ENCODE results near the gene TTPAL.

DNA sequence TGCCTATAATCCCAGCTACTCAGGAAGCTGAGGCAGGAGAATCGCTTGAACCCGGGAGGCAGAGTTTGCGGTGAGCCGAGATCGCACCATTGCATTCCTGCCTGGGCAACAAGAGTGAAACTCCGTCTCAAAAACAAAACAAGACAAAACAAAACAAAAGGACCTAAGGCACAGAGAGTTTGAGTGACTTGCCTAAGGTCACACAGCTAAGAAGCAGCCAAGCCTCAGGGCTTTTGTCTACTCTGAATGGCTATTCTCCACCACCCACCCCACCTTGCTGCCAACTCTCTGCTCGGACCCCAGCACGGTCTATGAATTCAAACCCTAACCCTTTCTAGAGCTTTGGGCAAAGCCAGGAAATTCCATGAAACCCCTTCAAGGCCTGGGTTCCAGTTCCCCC is 19.1 kb upstream of the TTPAL start:
- TF ChIP-seq SP1 (IDR thresholded peaks at IDR 0.05; ENCODE audit: low read depth): no peak
- TF ChIP-seq FOSL1 (IDR thresholded peaks at IDR 0.05; ENCODE audit: low read depth): no peak
- TF ChIP-seq TCF7L2 (IDR thresholded peaks at IDR 0.05; ENCODE audit: borderline replicate concordance, extremely low read depth, insufficient read depth, insufficient read length): no peak
- TF ChIP-seq POLR2AphosphoS5 (IDR thresholded peaks at IDR 0.05; ENCODE audit: low read depth, low read length): no peak
- TF ChIP-seq, protein P1, sequence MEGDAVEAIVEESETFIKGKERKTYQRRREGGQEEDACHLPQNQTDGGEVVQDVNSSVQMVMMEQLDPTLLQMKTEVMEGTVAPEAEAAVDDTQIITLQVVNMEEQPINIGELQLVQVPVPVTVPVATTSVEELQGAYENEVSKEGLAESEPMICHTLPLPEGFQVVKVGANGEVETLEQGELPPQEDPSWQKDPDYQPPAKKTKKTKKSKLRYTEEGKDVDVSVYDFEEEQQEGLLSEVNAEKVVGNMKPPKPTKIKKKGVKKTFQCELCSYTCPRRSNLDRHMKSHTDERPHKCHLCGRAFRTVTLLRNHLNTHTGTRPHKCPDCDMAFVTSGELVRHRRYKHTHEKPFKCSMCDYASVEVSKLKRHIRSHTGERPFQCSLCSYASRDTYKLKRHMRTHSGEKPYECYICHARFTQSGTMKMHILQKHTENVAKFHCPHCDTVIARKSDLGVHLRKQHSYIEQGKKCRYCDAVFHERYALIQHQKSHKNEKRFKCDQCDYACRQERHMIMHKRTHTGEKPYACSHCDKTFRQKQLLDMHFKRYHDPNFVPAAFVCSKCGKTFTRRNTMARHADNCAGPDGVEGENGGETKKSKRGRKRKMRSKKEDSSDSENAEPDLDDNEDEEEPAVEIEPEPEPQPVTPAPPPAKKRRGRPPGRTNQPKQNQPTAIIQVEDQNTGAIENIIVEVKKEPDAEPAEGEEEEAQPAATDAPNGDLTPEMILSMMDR (IDR thresholded peaks at IDR 0.05 in 2 of 3, conservative IDR thresholded peaks at IDR 0.05 in 1 of 3; ENCODE audit: borderline replicate concordance in 1 of 3, insufficient read depth in 1 of 3, low read depth in 2 of 3, low read length in 2 of 3): no peak
- TF ChIP-seq JUND (IDR thresholded peaks at IDR 0.05): no peak
- TF ChIP-seq RAD21 (IDR thresholded peaks at IDR 0.05; ENCODE audit: low read depth): no peak
- no peak for TF ChIP-seq EGR1 (IDR thresholded peaks at IDR 0.05; ENCODE audit: low read depth)
- TF ChIP-seq, protein P2, sequence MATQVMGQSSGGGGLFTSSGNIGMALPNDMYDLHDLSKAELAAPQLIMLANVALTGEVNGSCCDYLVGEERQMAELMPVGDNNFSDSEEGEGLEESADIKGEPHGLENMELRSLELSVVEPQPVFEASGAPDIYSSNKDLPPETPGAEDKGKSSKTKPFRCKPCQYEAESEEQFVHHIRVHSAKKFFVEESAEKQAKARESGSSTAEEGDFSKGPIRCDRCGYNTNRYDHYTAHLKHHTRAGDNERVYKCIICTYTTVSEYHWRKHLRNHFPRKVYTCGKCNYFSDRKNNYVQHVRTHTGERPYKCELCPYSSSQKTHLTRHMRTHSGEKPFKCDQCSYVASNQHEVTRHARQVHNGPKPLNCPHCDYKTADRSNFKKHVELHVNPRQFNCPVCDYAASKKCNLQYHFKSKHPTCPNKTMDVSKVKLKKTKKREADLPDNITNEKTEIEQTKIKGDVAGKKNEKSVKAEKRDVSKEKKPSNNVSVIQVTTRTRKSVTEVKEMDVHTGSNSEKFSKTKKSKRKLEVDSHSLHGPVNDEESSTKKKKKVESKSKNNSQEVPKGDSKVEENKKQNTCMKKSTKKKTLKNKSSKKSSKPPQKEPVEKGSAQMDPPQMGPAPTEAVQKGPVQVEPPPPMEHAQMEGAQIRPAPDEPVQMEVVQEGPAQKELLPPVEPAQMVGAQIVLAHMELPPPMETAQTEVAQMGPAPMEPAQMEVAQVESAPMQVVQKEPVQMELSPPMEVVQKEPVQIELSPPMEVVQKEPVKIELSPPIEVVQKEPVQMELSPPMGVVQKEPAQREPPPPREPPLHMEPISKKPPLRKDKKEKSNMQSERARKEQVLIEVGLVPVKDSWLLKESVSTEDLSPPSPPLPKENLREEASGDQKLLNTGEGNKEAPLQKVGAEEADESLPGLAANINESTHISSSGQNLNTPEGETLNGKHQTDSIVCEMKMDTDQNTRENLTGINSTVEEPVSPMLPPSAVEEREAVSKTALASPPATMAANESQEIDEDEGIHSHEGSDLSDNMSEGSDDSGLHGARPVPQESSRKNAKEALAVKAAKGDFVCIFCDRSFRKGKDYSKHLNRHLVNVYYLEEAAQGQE (IDR thresholded peaks at IDR 0.05; ENCODE audit: low read depth): no peak
- no peak for TF ChIP-seq ZNF274 (IDR thresholded peaks at IDR 0.05; ENCODE audit: low read depth, low read length)
- TF ChIP-seq EZH2 (IDR thresholded peaks at IDR 0.05): no peak
- TF ChIP-seq YY1 (IDR thresholded peaks at IDR 0.05; ENCODE audit: extremely low read depth, insufficient replicate concordance, low read depth, low read length): no peak

Measured in HCT116 (cell line).